GM18951 (cell line): ENCODE data around the gene TRIM15.
A peak's percentile ranks its signal among the peaks of the same experiment; 100 is the strongest.

Source experiments
- POLR2A ChIP-seq: IDR thresholded peaks from 4 replicates; pipeline ENCODE4 v1.6.1; 2011; ENCODE audit warnings: mild to moderate bottlenecking; ENCODE audit not compliant: insufficient read length, insufficient read depth; ENCODE audit errors: extremely low read depth
- in situ Hi-C: fragments of 300-500 bp; cut with MboI; formaldehyde crosslinking; loops from one replicate; pipeline ENCODE4 v1.12.0; 2022; ENCODE audit warnings: low sequenced_read_pairs, mixed read lengths, inconsistent platforms; ENCODE audit not compliant: unreplicated experiment

TRIM15 gene

DNA sequence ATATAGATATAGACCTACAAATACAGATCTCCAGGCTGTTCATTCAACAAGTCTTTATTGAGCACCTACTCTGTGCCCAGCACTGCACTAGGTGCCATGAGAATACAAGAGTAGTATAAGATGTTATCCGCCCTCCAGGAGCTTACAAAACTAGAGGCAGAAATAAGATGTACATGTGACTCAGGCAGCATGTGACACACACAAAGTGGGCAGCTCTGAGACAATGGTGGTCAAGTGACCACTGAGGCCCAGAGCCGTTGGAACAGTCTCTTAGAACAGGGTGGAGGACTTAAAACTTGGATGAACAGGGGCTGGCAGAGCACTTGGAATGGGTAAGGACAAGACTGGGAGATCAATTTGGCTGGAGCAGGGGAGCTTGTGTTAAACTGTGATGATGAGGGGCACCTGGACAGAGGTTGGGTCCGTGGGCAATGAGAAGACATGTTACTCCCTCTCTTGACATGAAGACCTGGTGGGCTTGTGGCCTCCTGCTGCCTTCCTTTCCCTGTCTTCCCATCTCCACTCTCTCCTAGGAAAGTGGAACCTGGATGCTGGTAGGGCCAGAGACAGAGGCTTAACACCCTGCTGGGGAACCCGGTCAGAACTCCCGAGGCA is 21.2 kb downstream of the TRIM15 start:
- in situ Hi-C loops = loop anchor here (25.0 kb wide), 1 partner anchor 322 kb away; no protein-coding TSS in a partner anchor
- TF ChIP-seq POLR2A = no peak

DNA sequence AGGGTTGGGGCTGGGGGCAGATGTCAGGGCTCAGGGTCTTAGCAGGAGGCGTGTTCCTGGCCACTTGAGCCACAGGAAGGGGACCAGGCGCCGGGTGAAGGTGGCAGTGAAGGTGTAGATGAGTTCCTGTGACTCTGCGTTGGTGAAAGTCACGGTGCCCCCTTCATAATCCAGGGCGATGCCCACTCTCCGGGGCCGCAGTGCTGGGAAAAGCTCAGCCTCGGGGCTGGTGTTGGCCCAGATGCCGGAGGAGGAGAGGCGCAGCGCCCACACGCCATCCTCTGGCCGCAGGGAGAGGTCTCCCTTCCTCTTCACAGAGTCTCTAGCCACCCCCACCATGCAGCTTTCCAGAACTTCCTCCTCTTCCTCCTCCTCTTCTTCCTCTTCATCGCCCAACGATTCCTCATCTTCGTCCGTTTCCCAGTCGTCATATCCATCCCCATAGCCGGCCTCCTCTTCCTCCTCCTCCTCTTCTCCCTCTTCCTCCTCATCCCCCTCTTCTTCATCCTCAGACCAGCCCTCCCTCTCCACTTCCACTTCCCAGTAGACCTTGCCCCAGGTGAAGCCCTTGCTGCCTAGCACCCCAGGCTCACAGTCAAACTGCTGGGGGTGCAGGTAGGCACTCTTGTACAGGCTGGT is 22.6 kb downstream of the TRIM15 start:
- peak; percentile 8 for TF ChIP-seq POLR2A
- in situ Hi-C loops = loop anchor here (25.0 kb wide), 1 partner anchor 324 kb away; no protein-coding TSS in a partner anchor

DNA sequence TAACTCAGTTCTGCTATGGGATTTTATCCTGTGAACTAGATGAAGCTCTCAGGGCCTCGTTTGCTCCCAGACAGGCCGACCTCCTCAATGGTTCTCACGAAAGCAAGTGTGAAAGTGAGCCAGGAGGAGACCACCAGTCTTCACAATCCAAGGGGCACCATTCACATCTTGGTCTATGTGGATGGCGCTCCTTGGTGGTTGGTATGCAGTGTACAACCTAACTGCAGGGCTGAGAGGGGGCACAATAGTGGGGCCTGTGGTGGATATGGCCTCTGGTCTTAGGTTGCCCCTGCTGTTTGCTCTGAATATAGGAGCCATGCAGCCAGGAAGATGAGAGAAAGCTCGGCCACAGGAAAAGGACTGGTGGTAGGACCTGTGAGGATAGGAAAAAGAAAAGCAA is 25.2 kb downstream of the TRIM15 start:
- in situ Hi-C loops = loop anchor here (25.0 kb wide), 1 partner anchor 326 kb away; no protein-coding TSS in a partner anchor
- TF ChIP-seq POLR2A = no peak

DNA sequence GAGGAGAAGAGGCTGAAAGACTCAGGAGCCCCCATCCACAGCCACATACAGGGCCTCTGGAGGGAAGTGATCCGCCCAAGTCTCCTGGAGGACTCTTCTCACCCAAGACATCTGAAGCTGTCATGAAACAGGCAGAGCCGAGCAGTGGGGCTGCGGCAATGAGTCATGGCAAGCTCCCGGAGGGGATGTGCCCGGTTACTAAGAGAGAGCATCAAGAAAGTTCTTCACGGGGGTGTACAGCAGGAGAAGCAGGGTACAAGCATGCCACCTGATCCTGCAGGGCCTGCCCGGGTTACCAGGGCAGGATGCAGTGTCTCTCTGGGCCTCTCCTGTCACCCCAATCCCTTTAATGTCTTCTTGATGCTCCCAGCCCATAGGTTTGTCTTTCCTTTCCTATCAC is 28.7 kb downstream of the TRIM15 start:
- in situ Hi-C loops = loop anchor here (25.0 kb wide), 1 partner anchor 330 kb away; no protein-coding TSS in a partner anchor
- no peak for TF ChIP-seq POLR2A

DNA sequence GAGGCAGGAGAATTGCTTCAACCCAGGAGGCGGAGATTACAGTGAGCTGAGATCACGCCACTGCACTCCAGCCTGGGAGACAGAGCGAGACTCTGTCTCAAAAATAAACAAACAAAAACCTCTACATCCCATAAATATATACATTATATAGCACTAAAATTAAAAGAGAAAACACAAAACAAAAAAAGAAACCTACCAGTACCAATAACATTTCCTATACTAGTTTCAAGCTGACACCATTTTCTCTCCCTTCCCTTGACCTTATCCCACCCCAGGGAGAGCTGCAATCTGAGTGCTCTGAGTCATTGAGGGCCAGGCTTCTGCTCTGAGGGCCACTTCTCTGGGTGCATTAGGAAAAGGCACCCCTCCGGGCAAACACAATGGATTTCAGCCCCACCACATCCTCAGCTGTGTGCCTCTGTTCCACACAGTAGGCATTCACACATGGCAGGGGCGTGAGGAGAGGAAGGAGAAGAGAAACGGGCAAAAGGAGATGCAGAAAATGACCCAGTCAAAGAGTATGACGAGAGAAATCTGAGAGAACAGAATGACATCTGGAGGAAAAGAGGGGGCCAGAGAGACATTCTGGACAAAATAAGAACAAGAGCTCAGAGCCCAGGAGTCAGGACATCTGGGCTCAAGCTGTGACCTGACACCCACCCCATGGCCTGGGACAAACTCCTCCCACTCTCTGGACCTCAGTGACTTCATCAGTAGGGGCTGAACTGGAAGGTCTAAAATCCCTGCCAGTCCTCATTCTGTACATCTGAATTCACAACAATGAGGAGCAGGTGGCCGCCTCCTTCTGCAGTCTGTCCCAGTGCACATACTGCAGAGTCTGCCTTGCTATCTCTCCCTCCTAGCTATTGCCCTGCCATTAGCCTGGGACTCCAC is 31.7 kb downstream of the TRIM15 start:
- TF ChIP-seq POLR2A = no peak
- in situ Hi-C loops = loop anchor here (25.0 kb wide), 1 partner anchor 333 kb away; no protein-coding TSS in a partner anchor

DNA sequence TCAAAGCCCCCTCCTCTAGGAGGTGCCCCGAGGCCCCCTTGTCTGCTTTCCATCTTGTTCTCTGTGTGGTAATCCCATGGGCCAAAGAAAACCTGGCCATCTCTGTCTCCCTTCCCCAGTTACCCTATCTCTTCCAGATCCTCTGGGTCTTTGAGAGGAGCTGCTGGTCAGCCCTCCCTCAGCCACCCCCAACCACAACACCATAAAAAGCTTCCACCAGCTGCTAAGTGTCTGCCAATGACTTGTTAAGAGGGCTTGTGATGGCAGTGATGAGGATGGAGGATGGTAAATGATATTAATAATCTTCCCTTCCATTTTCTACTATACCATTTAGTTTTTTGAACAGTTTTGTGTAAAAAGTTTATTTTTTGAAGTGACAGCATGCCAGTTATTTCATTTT is 32.6 kb downstream of the TRIM15 start:
- no peak for TF ChIP-seq POLR2A
- in situ Hi-C loops = loop anchor here (25.0 kb wide), 1 partner anchor 334 kb away; no protein-coding TSS in a partner anchor

DNA sequence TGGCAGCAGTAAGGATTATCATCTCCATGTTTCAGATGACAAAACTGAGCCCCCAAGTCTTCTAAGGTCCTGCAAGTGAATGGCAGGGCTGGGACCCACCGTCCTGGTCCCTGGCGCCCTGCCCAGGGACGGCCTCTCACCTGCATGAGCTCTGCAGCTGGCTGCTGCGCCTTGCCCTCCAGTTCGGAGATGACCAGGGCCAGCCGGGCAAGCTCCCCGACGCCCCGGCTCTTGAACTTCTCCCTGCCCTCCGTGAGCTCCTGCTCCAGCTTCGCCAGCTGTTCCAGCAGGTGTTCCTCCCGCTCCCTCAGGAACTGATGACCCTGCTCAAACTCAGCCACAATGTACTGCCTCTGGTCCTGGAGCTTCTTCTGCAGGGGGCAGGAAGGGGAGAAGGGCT is 33.0 kb downstream of the TRIM15 start:
- in situ Hi-C loops = loop anchor here (25.0 kb wide), 1 partner anchor 334 kb away; no protein-coding TSS in a partner anchor
- no peak for TF ChIP-seq POLR2A

DNA sequence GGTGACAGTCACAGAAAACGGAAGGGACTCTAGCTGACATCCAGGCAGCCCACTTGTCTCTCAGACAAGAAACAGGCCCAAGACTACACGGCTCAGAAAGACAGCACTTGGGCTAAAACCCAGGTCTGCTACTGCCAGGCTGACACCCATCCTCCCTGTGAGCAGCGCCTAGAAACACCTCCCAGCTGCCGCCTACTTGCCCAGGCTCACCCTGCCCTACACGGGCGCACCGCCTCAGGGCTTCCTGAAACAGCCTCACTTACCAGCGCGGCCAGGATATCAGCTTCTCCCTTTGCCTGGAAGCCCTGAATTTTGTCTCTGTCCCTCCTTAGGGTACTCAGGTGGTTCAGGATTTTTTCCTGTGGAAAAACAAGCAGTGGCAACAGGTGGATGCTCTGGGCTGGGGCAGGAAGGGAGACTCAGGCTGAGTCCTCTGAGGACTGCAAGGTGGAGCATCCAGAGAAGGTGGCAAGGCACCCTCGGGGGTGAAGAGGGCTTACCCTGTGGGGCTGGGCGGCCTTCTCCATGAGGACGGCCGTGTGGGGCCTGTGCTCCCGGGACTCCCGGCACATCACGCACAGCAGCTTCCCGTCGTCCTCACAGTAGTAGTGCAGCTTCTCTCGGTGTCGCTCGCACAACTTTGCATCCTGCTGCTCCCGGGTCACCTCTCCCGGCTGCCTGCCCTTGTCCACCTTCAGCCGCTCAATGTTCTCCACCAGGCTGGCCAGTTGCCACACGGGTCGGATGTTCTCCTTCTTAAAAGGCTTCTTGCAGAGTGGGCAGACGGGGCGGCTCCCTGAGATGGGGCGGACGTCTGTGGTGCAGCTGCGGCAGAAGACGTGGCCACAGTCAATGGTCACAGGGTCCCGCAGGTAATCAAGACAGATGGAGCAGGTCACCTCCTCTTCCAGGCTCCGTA is 35.1 kb downstream of the TRIM15 start:
- in situ Hi-C loops = loop anchor here (25.0 kb wide), 1 partner anchor 336 kb away; no protein-coding TSS in a partner anchor
- TF ChIP-seq POLR2A = peak; percentile 12

DNA sequence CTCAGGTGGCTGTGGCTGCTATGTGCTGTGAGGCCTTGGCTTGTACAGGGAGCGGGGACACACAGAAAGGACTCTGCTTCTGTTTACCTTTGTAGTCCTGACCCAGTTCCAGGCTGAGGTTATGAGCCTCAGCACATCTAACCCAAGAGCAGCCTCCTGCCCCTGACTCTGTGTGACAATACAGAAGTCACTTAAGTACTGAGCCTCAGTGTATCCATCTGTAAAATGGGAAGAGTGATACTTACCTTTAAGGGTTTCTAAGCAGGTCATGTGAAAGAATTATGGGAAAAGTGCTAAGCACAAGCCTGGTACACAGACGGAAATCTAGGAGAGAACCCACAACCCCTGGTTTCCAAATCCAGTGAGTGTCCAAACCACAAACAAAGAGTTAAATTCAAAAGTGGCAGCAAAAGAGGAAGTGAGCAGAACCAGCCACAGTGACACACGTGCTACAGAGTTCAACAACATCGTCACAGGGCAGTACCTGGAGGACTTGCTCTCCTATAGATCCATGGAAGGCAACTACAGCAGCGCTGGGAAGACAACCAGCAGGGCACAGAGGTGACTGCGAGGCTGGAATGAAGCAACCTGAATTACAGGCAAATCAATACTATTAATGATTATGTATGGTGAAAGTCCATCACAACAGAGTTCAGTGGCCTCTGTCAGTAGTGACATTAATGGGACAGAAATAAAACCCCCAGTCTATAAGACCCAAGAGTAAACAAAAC is 37.4 kb downstream of the TRIM15 start:
- in situ Hi-C loops = no loop called here
- TF ChIP-seq POLR2A = no peak

DNA sequence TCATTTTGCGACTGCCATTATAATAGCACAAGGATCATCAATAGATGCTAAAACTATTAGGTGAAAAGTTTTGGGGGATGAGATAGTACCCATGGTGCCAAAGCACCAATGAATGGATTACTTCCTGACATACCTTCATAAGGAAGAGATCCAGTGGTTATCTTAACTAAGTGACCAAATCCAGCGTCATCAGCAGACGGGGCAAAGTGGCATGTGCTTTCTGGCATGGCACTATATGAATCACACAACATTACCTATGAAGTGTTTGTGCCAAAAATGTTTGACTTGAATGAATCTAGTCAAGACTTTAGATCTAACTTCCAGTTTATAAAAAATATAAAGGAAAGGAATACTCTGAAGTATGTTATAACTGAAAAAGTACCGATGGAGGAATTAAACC is 39.0 kb downstream of the TRIM15 start:
- in situ Hi-C loops = no loop called here
- no peak for TF ChIP-seq POLR2A

DNA sequence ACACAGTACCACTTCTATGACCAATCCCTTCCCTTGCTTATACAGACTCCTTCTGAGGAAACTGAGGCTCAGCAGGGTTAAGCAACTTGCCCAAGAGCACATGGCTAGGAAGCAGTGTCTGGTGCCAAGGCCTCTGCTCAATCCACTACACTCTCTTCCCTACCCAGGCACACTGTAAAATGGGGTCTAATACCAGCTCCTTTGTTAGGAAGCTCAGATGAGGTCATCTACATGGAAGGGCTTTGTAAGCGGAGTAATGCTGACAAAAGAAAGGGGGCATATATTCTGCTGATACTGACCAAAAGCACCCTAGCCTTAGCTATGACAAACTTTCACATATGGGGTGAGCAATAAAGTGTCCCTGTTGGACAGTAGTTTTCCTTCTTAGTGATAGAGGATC is 40.8 kb downstream of the TRIM15 start:
- in situ Hi-C loops = no loop called here
- TF ChIP-seq POLR2A = no peak

DNA sequence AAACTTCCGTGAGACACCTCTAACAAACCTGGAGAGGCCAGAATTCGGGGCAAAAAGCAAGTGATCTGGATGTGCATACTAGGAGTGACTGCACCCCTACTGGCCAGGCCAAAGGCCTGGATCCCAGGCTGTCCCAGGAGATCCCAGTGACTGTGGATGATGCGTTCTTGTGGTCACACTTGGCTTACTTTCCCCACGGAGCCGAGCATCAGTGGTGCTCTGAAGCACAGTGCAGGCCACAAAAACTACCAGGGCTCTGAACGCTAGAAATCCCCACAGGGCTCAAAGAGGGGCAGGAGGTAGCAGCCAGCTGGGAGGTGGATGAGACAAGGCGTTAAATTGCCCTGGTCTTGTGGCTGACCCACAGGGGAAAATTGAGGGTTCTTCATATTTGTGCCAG is 42.8 kb downstream of the TRIM15 start:
- in situ Hi-C loops = no loop called here
- no peak for TF ChIP-seq POLR2A
